ENCODE results near the gene DBT. TPM values are rescaled to one million over a fixed set of nuclear protein-coding genes. Genes with fewer than 3 reads are reported as not detected.

DBT gene
- total RNA-seq, 2 donors from 2014 or later, result 5.2 to 6.3 TPM

DNA sequence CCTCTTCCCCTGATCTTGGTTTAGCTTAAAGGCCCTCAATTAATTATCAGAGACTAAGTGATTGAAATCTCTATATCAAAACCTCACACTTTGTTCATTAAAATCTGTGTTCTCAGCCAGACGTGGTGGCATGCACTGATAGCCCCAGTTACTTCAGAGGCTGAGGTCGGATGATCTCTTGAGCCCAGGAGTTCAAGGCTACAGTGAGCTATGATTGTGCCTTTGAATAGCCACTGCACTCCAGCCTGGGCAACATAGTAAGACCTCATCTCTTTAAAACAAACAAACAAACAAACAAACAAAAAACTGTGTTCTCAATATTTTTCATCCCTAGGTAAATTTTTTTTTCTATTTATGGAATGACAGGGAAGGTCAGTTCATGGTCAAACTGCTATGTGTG, 98.0 kb downstream of the DBT start:
- intact Hi-C loops (cut with DNase I), result no loop called here
- TF ChIP-seq POLR2A (IDR thresholded peaks at IDR 0.05), result no peak
- TF ChIP-seq, protein P1, sequence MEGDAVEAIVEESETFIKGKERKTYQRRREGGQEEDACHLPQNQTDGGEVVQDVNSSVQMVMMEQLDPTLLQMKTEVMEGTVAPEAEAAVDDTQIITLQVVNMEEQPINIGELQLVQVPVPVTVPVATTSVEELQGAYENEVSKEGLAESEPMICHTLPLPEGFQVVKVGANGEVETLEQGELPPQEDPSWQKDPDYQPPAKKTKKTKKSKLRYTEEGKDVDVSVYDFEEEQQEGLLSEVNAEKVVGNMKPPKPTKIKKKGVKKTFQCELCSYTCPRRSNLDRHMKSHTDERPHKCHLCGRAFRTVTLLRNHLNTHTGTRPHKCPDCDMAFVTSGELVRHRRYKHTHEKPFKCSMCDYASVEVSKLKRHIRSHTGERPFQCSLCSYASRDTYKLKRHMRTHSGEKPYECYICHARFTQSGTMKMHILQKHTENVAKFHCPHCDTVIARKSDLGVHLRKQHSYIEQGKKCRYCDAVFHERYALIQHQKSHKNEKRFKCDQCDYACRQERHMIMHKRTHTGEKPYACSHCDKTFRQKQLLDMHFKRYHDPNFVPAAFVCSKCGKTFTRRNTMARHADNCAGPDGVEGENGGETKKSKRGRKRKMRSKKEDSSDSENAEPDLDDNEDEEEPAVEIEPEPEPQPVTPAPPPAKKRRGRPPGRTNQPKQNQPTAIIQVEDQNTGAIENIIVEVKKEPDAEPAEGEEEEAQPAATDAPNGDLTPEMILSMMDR (IDR thresholded peaks at IDR 0.05), result no peak
- no peak overlapping the region for H3K27ac ChIP-seq
- ATAC-seq (no peak), DNase-seq (no peak)
- WGBS, 2 donors, result 59 to 67% methylated on average over 2 of the region's 2 CpGs
- H3K36me3 ChIP-seq (replicated peaks in 1 of 2; ENCODE audit: insufficient read depth in 1 of 2, low read depth in 2 of 2), result peaks cover 0 to 5% of the 10 kb centered on the region in 2 donors
- no peaks in the 10 kb centered on the region for H3K9me3 ChIP-seq
- no peaks in the 10 kb centered on the region for H3K27me3 ChIP-seq
- H3K4me3 ChIP-seq, result no peak overlapping the region
- H3K4me1 ChIP-seq, result no peaks in the 10 kb centered on the region

DNA sequence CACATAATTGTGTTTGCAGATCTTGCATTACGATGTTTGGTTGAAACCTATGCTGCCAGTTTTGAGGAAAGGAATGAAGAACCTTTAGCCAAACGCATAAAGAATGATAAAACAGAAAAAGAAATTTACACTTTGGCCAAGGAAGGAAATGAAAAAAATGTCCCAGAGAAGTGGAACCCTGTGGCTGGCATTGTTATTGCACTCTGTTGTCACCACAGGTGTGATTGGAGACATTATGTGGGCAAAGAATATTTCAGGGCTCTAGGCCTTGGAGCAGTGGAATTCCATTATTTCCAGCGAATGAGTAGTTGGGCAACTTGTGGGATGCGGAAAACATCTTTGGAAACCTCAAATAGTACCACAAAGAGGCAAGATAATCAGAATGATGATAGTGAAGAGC, 101.8 kb downstream of the DBT start:
- H3K4me3 ChIP-seq, result no peak overlapping the region
- WGBS, 2 donors, result 87 to 89% methylated on average over 4 of the region's 4 CpGs
- H3K27me3 ChIP-seq, result no peaks in the 10 kb centered on the region
- H3K4me1 ChIP-seq, result no peaks in the 10 kb centered on the region
- ATAC-seq (no peak), DNase-seq (no peak)
- intact Hi-C loops (cut with DNase I), result no loop called here
- no peaks in the 10 kb centered on the region for H3K9me3 ChIP-seq
- peaks cover 6 to 33% of the 10 kb centered on the region in 2 donors for H3K36me3 ChIP-seq (replicated peaks in 1 of 2; ENCODE audit: insufficient read depth in 1 of 2, low read depth in 2 of 2)
- no peak overlapping the region for H3K27ac ChIP-seq
- TF ChIP-seq, protein P1 (IDR thresholded peaks at IDR 0.05), result no peak
- TF ChIP-seq POLR2A (IDR thresholded peaks at IDR 0.05), result no peak

GRCh38 chr1:100146958-100147357, 102.7 kb downstream of the DBT start:
- Histone ChIP-seq H3K27ac (no peak overlapping the region), H3K27me3 (no peaks in the 10 kb centered on the region), H3K4me1 (no peaks in the 10 kb centered on the region), H3K9me3 (no peaks in the 10 kb centered on the region), H3K4me3 (no peak overlapping the region), H3K36me3 (replicated peaks in 1 of 2; ENCODE audit: insufficient read depth in 1 of 2, low read depth in 2 of 2) (peaks cover 6 to 36% of the 10 kb centered on the region in 2 donors)
- DNase-seq, result no peak
- no peak for TF ChIP-seq POLR2A (IDR thresholded peaks at IDR 0.05)
- TF ChIP-seq, protein P1 (IDR thresholded peaks at IDR 0.05), result no peak
- ATAC-seq, result no peak
- 92 to 94% methylated on average over 1 of the region's 1 CpG for WGBS, 2 donors
- intact Hi-C loops (cut with DNase I), result no loop called here

DNA sequence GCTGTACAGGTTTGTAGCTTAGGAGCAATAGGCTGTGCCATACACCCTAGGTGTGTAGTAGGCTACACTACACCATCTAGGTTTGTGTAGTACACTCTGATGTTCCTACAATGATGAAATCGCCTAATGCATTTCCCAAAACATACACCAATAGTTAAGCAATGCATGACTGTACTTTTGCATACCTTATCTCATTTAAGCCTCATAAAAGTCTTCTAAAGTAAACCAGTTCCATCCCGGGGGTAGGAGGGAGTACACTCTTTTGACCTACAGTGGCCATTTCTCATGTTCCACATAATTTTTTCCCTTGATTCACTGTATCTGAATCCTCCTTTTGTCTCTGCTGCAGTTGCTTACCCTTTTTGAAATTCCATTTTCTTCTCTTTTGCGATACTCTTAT, 104.5 kb downstream of the DBT start:
- intact Hi-C loops (cut with DNase I), result no loop called here
- Histone ChIP-seq H3K4me1 (no peaks in the 10 kb centered on the region), H3K9me3 (no peaks in the 10 kb centered on the region), H3K27me3 (no peaks in the 10 kb centered on the region), H3K27ac (no peak overlapping the region), H3K4me3 (no peak overlapping the region), H3K36me3 (replicated peaks in 1 of 2; ENCODE audit: insufficient read depth in 1 of 2, low read depth in 2 of 2) (peaks cover 19 to 47% of the 10 kb centered on the region in 2 donors)
- DNase-seq (no peak), ATAC-seq (no peak)
- TF ChIP-seq POLR2A (IDR thresholded peaks at IDR 0.05), result no peak
- TF ChIP-seq, protein P1 (IDR thresholded peaks at IDR 0.05), result no peak
- WGBS, 2 donors, result 90% methylated on average over 3 of the region's 3 CpGs

DNA sequence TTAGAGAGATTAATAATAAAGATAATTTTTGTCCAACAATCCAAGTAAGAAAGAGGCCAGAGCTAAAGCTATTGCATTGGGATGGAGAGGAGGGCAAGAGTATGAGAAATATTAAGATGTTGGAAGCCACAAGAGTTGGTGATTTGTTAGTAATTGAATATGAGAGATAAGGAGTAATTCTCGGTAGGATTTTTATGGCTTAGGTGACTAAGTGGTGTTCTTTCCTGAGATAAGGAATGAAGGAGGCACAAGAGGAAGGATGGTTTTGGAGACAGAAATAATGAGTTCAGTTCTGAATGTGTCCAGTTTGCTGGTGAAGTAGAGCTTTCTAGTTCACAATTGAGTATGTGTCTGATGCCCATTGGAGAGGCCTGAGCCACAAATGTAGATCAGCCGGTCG, 107.3 kb downstream of the DBT start:
- ATAC-seq (no peak), DNase-seq (no peak)
- Histone ChIP-seq H3K36me3 (replicated peaks in 1 of 2; ENCODE audit: insufficient read depth in 1 of 2, low read depth in 2 of 2) (peaks cover 22 to 63% of the 10 kb centered on the region in 2 donors), H3K4me1 (no peaks in the 10 kb centered on the region), H3K4me3 (no peak overlapping the region), H3K27ac (no peak overlapping the region), H3K27me3 (no peaks in the 10 kb centered on the region), H3K9me3 (no peaks in the 10 kb centered on the region)
- TF ChIP-seq, protein P1 (IDR thresholded peaks at IDR 0.05), result no peak
- TF ChIP-seq POLR2A (IDR thresholded peaks at IDR 0.05), result no peak
- WGBS, 2 donors, result 52 to 57% methylated on average over 3 of the region's 3 CpGs
- intact Hi-C loops (cut with DNase I), result no loop called here

All from body of pancreas (tissue), 4 donors.